ENCODE measurements around the gene A3GALT2.

The A3GALT2 gene

GRCh38 chr1:33270379-33270778, 50.5 kb downstream of the A3GALT2 start:
- DNase-seq = no peak

GRCh38 chr1:33269621-33270020, 51.3 kb downstream of the A3GALT2 start:
- no peak for DNase-seq

GRCh38 chr1:33268927-33269610, 51.8 kb downstream of the A3GALT2 start:
- DNase-seq = no peak

GRCh38 chr1:33268457-33268856, 52.4 kb downstream of the A3GALT2 start:
- DNase-seq = no peak

GRCh38 chr1:33267468-33268205, 53.3 kb downstream of the A3GALT2 start:
- no peak for DNase-seq

- no peak for DNase-seq
These were observed 54.1 kb downstream of the A3GALT2 start for GRCh38 chr1:33266766-33267165.

GRCh38 chr1:33265780-33266605, 54.9 kb downstream of the A3GALT2 start:
- DNase-seq = no peak

- no peak for DNase-seq
These were observed 56.9 kb downstream of the A3GALT2 start for GRCh38 chr1:33263890-33264504.

- DNase-seq = no peak
These were observed 59.6 kb downstream of the A3GALT2 start for GRCh38 chr1:33261344-33261743.

GRCh38 chr1:33260439-33260838, 60.5 kb downstream of the A3GALT2 start:
- DNase-seq = no peak

GRCh38 chr1:33259879-33260278, 61.0 kb downstream of the A3GALT2 start:
- no peak for DNase-seq

- DNase-seq = no peak
These were observed 62.1 kb downstream of the A3GALT2 start for GRCh38 chr1:33258788-33259274.

- no peak for DNase-seq
These were observed 62.9 kb downstream of the A3GALT2 start for GRCh38 chr1:33257772-33258712.

GRCh38 chr1:33257207-33257771, 63.6 kb downstream of the A3GALT2 start:
- DNase-seq = no peak
